OCI-LY1 (cell line): ENCODE results near the gene TUSC7.

Source experiments
- H2AFZ ChIP-seq: fragments of 200-600 bp; sonication (generic), shearing (Covaris generic); 2 replicates; pipeline ENCODE4 v1.6.0; 2014; ENCODE audit warnings: antibody characterized with exemption, mild to moderate bottlenecking, low read length
- H3F3A ChIP-seq: fragments of 200-600 bp; sonication (generic), shearing (Covaris generic); 2 replicates; pipeline ENCODE4 v1.6.0; 2014; ENCODE audit warnings: mild to moderate bottlenecking, antibody characterized with exemption, low read length, moderate library complexity; ENCODE audit not compliant: insufficient read depth
- H3K27ac ChIP-seq: fragments of 200-600 bp; sonication (generic); 2 replicates; pipeline ENCODE4 v1.5.1; 2014; ENCODE audit warnings: low read length, mixed run types, mild to moderate bottlenecking, low read depth; ENCODE audit not compliant: poor library complexity, severe bottlenecking
- H3K27me3 ChIP-seq: fragments of 200-600 bp; sonication (generic); 2 replicates; pipeline ENCODE4 v1.6.0; 2014; ENCODE audit warnings: antibody characterized with exemption, mild to moderate bottlenecking, low read length, moderate library complexity; ENCODE audit not compliant: insufficient read depth
- H3K36me3 ChIP-seq: fragments of 200-600 bp; sonication (generic); 2 replicates; pipeline ENCODE4 v1.6.1; 2014; ENCODE audit warnings: mild to moderate bottlenecking, antibody characterized with exemption, low read length, moderate library complexity, mixed read lengths; ENCODE audit not compliant: insufficient read depth
- H3K4me1 ChIP-seq: fragments of 200-600 bp; sonication (generic); 2 replicates; pipeline ENCODE4 v1.5.1; 2014; ENCODE audit warnings: mild to moderate bottlenecking, low read length, moderate library complexity; ENCODE audit not compliant: insufficient read depth, severe bottlenecking
- H3K4me2 ChIP-seq: fragments of 200-600 bp; sonication (generic), shearing (Covaris generic); 2 replicates; pipeline ENCODE4 v1.6.1; 2014; ENCODE audit warnings: low read length
- H3K4me3 ChIP-seq: fragments of 200-600 bp; sonication (generic); 2 replicates; pipeline ENCODE4 v1.5.1; 2014; ENCODE audit warnings: low read length, low read depth, mild to moderate bottlenecking, mixed read lengths; ENCODE audit not compliant: poor library complexity, severe bottlenecking
- H3K79me2 ChIP-seq: fragments of 200-600 bp; shearing (Covaris generic); 2 replicates; pipeline ENCODE4 v1.6.1; 2016; ENCODE audit warnings: mixed run types, low read length, mixed read lengths; ENCODE audit not compliant: insufficient read depth
- H3K9ac ChIP-seq: fragments of 200-600 bp; sonication (generic), shearing (Covaris generic); 2 replicates; pipeline ENCODE4 v1.6.1; 2014; ENCODE audit warnings: mild to moderate bottlenecking, low read length, mixed read lengths
- H3K9me2 ChIP-seq: fragments of 200-600 bp; sonication (generic), shearing (Covaris generic); 2 replicates; pipeline ENCODE4 v1.6.1; 2014; ENCODE audit warnings: low read depth, mild to moderate bottlenecking, low read length, mixed read lengths
- H3K9me3 ChIP-seq: fragments of 200-600 bp; shearing (Covaris generic); 2 replicates; pipeline ENCODE4 v1.6.1; 2014; ENCODE audit warnings: low read length, mixed read lengths
- H4K20me1 ChIP-seq: fragments of 200-600 bp; sonication (generic), shearing (Covaris generic); 2 replicates; pipeline ENCODE4 v1.6.0; 2016; ENCODE audit warnings: mild to moderate bottlenecking, low read length; ENCODE audit not compliant: insufficient read depth
- CTCF ChIP-seq: fragments of 200-600 bp; sonication (generic), shearing (Covaris generic); IDR thresholded peaks from 2 replicates; pipeline ENCODE4 v1.5.1; 2017; ENCODE audit warnings: mild to moderate bottlenecking, antibody characterized with exemption, low read length, moderate library complexity, mixed read lengths
- EZH2 ChIP-seq: fragments of 200-600 bp; sonication (generic), shearing (Covaris generic); IDR thresholded peaks from 2 replicates; pipeline ENCODE4 v1.8.0; 2017; ENCODE audit warnings: borderline replicate concordance, mixed run types, mild to moderate bottlenecking, antibody characterized with exemption, low read length, moderate library complexity, mixed read lengths

Gene TUSC7

DNA sequence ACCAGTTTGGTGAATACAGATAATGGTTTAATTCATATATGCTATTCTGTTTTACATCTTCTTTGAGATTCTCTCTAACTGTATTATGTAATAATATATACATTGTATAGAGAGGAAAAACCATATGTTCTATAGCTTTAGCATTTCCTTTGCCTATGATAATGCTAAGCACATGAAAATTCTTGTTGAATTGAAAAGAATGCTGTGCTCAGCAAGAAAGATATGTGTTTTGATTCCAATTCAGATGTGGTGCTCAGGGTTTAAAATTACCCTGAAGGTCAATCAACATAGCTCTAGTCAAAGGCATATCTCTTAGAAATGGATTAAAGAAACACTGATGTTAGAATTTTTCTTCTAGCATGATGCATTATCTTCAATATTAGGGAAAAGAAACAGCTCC lies 8.5 kb upstream of the TUSC7 start:
- H4K20me1 ChIP-seq = no peaks in the 10 kb centered on the region
- no peaks in the 10 kb centered on the region for H3K9me2 ChIP-seq
- H3K9me3 ChIP-seq = no peaks in the 10 kb centered on the region
- no peaks in the 10 kb centered on the region for H3F3A ChIP-seq
- H3K4me3 ChIP-seq = no peak overlapping the region
- no peaks in the 10 kb centered on the region for H3K4me1 ChIP-seq
- no peaks in the 10 kb centered on the region for H3K79me2 ChIP-seq
- no peak for TF ChIP-seq CTCF
- no peak for TF ChIP-seq EZH2
- H3K27ac ChIP-seq = no peak overlapping the region
- H3K9ac ChIP-seq = no peak overlapping the region
- no peak overlapping the region for H2AFZ ChIP-seq
- H3K36me3 ChIP-seq = no peaks in the 10 kb centered on the region
- no peaks in the 10 kb centered on the region for H3K27me3 ChIP-seq
- no peak overlapping the region for H3K4me2 ChIP-seq

DNA sequence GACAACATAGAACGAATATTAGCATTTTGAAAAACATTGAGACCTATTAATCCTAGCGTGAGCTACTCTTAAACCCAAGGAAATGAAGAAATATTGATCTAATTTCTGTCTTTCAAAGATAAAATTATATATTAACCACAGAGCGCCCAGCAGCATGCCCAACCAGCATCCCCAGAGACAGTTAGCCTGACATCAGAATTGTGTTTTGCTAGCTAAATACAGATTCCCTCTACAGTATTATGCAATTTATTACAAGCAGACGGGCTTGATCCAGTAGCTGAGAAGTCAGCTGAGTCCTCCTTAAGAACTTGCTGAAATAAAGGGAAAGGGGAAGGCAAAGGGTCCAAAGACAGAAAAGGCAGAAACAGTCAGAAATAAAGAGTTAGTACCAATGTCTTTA lies 7.2 kb upstream of the TUSC7 start:
- H3K9me2 ChIP-seq = no peaks in the 10 kb centered on the region
- H3K4me1 ChIP-seq = no peaks in the 10 kb centered on the region
- H3K79me2 ChIP-seq = no peaks in the 10 kb centered on the region
- no peaks in the 10 kb centered on the region for H3F3A ChIP-seq
- H3K4me2 ChIP-seq = no peak overlapping the region
- H2AFZ ChIP-seq = no peak overlapping the region
- H3K27me3 ChIP-seq = no peaks in the 10 kb centered on the region
- TF ChIP-seq CTCF = no peak
- TF ChIP-seq EZH2 = no peak
- H3K9me3 ChIP-seq = no peaks in the 10 kb centered on the region
- no peak overlapping the region for H3K9ac ChIP-seq
- H3K4me3 ChIP-seq = no peak overlapping the region
- H3K36me3 ChIP-seq = no peaks in the 10 kb centered on the region
- no peaks in the 10 kb centered on the region for H4K20me1 ChIP-seq
- H3K27ac ChIP-seq = no peak overlapping the region

- H3K9me2 ChIP-seq = no peaks in the 10 kb centered on the region
- no peak overlapping the region for H3K4me2 ChIP-seq
- no peaks in the 10 kb centered on the region for H4K20me1 ChIP-seq
- H3K4me1 ChIP-seq = no peaks in the 10 kb centered on the region
- no peaks in the 10 kb centered on the region for H3K36me3 ChIP-seq
- no peaks in the 10 kb centered on the region for H3F3A ChIP-seq
- no peak for TF ChIP-seq EZH2
- TF ChIP-seq CTCF = no peak
- no peak overlapping the region for H2AFZ ChIP-seq
- no peaks in the 10 kb centered on the region for H3K9me3 ChIP-seq
- no peak overlapping the region for H3K27ac ChIP-seq
- H3K4me3 ChIP-seq = no peak overlapping the region
- H3K27me3 ChIP-seq = no peaks in the 10 kb centered on the region
- H3K9ac ChIP-seq = no peak overlapping the region
- H3K79me2 ChIP-seq = no peaks in the 10 kb centered on the region
Measured at GRCh38 chr3:116707531-116707930, 2.0 kb upstream of the TUSC7 start.
